Right forelimb (tissue), 1 donor: ENCODE measurements around the gene NME4.
"Not testable (repeated sequence)": the region's sequence is repeated elsewhere in the genome, so short reads cannot be mapped to it uniquely, and the experiment has no call there.

Experiments used
- DNase-seq: peaks from one replicate; pipeline ENCODE4 v3.0.0-alpha.2; 2018

The NME4 gene

DNA sequence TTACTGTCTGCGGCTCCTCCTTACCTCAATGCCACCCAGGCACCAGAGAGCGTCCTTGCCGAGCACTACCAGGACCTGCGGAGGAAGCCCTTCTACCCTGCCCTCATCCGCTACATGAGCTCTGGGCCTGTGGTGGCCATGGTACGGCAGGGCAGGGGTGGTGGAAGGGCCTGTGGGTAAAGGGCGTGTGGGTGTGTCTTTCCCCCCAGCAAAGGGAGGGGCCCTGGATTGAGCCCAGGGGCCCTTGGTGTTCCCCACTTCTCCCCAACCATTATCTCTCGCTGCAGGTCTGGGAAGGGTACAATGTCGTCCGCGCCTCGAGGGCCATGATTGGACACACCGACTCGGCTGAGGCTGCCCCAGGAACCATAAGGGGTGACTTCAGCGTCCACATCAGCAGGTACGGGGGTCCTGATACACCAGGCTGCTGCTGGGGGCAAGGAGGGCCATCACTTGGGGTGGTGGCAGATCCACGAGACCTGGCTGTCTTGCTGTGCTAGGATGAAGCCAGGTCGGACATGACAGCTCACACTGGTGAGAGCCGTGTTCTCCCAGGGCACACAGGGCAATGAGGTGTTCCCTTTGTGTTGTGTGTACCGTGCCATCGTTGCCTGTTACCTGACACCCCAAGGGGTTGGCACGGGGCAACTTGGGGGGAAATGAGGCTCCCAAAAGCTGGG, 2.5 kb downstream of the NME4 start:
- no peak for DNase-seq

DNA sequence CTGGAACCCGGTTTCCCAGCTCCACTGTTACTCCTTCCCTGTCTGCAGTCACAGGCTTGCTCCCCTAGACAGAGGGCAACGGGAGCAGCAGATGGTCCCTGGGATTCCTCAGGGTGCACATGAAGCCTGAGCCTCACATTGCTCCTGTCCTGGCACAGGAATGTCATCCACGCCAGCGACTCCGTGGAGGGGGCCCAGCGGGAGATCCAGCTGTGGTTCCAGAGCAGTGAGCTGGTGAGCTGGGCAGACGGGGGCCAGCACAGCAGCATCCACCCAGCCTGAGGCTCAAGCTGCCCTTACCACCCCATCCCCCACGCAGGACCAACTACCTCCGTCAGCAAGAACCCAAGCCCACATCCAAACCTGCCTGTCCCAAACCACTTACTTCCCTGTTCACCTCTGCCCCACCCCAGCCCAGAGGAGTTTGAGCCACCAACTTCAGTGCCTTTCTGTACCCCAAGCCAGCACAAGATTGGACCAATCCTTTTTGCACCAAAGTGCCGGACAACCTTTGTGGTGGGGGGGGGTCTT, 3.1 kb downstream of the NME4 start:
- no peak for DNase-seq

DNA sequence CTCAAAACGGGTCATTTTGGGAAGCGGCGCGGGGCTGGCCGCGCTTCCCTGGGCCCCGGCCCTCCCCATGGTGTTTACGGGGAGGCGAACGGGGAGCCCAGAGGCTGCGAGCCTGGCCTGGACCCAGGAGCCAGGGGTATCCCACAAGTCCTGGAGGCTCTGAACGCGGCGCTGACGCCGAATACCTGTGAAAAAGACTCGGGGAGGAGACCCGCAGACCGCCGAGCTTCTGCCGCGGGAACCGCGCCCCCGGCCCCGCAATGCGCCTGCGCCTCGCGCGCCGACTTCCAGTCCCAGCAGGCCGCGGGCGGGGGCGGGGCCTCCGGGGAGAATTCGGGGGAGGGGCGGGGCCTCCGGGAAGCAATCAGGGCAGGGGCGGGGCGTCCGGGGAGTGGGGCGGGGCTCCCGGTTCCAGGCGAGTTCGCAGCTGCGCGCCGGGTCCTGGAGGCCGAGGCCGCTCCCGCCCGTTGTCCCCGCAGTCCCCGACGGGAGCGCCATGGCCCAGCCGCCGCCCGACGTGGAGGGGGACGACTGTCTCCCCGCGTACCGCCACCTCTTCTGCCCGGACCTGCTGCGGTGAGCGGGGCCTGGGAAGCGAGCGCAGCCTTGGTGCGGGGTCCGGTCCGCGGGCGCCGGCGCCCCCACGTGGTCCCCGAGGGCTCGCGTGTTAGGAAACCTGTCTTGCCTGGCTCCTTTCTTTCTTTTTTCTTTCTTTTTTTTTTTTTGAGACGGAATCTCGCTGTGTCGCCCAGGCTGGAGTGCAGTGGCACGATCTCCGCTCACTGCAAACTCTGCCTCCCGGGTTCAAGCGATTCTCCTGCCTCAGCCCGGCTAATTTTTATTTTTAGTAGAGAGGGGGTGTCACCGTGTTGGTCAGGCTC, 4.7 kb downstream of the NME4 start, which contains the start of gene DECR2:
TSS of gene DECR2 (plus strand) at position 418 of the 881 bp plus-strand sequence. CDS start at position 497, 79 bp downstream.
- peak; percentile 100 for DNase-seq

DNA sequence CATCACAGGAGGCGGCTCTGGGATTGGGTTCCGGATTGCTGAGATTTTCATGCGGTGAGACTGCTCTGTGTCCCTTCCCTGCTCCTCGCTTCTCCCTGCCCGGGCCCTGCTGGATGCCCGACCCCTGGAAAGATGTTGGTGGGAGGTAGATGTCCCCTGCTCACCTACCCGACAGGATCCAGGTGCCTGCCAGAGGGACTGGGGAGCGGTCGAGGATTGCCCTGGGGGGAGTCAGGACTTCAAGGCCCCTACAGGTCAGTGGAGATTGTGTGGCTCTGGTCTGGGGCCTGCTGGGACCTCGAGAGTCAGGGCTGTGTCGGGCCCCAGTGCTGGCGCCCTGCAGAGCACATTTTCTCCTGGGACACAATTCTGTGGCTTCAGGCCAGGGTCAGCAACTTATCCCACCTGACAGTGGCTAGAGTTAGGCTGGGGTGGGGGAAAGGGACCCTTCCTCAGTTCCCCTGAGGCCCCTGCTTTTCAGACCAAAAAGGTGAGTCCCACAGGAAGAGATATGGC, 8.0 kb downstream of the NME4 start:
- no peak for DNase-seq

DNA sequence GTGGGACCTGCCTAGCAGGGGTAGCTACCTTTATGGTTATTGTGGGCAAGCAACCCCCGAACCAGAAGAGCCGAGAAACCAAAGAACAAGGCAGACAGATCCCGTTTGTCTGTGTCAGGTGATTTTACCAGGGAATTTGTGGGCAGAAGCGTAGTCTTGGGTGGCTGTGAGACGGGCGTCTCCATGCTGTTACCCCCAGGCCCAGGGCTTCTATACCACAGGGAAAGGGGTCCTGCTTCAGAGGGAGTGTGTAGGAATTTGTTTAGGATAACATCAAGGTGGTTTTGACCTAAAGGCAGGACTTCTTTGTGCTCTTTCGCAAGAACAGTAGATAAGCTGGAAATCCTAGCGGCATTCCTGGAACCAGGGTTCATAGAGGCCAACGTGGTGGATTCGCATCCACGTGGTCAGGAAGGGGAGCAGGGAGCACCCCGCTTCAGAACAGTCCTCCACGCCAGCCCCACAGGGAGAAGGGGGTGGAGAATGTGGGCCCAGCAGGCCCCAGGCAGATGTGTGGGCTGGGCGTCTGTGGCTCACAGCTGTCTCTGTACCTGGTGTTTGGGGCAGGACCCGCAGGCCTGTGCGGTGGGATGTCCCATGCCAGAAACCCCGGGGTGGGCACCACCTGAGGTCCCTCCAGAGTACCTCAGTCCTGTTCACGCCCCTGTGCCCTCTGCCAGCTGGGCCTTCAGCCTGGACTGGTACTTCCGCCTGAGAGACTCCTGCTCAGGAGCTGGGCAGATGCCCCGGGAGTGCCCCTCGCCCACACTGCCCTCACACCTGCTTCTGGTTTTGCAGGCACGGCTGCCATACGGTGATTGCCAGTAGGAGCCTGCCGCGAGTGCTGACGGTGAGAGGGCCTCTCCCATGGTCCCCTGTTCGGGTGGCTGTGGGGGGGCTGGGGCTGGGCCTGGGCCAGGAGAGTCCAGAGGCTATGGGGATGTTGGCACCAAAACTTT, 8.8 kb downstream of the NME4 start:
- DNase-seq = no peak

DNA sequence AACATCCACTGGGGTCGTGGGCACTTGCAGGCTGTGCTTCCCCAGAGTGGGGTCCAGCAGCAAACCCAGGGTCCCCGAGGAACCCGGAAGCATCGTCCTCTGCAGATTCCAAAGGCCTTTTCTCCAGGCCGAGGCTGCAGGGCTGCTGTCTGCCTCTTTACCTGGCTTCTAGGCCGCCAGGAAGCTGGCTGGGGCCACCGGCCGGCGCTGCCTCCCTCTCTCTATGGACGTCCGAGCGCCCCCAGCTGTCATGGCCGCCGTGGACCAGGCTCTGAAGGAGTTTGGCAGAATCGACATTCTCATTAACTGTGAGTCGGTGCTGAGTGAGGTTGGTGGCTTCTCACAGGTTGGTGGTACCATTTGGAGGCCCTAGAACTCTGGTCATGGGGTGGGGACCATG, 10.3 kb downstream of the NME4 start:
- DNase-seq = no peak

DNA sequence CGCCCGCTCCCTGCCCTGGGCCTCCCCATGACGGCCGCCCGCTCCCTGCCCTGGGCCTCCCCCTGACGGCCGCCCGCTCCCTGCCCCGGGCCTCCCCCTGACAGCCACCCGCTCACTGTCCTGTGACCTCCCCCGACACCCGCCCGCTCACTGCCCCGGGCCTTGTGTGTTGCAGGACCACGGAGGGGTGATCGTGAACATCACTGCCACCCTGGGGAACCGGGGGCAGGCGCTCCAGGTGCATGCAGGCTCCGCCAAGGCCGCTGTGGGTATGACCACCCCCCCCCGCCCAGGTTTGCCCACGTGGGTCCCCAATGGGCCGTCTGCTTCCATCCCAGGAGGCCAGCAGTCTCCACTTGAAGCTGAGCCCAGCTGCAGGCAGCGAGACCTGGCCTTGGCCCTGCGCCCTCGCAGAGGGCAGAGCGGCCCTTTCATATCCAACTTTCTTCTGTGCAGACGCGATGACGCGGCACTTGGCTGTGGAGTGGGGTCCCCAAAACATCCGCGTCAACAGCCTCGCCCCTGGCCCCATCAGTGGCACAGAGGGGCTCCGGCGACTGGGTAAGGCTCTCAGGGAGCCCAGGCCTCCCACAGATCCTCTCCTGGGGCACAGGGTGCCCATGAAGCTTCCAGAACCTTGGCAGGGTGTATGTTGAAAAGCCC, 13.6 kb downstream of the NME4 start:
- DNase-seq = no peak

DNA sequence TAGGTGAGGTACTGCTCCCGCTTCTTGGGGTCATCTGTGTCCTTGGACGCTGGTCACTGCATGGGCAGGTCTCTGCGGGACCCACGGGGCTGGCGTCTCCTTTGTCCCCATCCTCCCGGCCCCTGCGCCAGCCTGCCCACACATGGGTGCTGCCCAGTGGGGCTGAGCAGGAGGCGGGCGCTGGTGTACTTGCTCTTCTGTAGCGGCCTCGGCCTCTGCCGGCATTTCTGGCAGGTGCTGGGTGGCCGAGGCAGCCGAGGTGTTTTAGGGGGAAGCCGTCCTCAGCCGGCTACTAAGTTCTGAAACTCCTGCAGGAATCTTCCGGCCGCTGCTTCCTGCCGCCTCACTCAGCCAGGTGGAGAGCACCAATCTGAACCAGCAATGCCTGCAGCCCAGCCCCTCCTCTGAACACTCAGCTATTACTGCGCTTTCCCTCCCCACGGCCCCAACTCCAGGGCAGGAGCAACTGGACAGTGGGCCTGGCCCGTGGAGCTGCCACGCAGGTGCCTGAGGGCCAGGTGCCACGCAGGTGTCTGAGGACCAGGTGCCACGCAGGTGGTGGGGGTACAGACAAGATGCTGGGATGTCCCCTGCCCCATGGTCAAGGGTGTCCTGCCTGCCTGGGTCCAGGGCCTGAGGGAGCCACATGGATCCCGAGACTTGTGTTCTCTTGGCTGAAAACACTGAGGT, 14.7 kb downstream of the NME4 start:
- no peak for DNase-seq

DNA sequence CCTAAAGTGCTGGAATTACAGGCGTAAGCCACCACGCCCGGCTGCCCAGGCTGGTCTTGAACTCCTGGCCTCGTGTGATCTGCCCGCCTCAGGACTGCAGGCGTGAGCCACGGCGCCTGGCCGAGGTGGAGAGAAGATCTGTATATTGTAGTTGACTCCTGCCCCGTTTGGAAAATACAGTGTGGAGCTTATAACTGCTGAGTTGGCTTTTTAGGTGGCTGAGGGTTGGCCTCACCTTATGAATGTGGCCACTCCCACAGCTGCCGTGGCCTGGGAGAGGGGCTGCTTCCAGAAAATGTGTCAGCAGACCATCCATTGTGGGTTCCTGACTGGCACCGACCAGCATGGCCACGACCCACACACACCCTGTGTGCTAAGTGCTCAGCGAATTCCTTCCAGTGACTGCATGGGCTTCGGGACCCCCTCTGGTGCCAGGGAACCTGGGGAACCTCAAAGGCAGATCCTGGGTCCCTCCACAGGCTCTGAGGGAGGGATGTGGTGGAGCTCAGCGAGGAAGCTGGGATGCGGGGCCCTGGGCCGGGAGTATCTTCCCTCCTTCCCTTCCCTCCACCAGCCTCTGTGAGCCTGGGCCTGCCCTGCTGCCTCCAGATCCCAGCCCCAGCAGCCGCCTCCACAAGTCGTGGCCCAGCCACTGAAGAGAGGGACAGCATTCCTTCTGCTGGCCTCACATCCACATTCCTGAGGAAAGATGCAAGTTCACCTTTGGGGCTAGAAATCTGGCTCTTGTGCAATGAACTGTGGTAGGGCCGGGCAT, 17.6 kb downstream of the NME4 start:
- no peak for DNase-seq

DNA sequence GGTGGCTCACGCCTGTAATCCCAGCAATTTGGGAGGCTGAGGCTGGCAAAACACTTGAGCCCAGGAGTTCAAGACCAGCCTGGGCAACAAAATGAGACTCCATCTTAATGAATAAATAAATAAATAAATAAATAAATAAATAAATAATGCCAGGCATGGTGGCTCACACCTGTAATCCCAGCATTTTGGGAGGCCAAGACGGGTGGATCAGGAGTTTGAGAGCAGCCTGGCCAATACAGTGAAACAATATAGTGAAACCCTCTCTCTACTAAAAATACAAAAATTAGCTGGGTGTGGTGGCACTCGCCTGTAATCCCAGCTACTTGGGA, 18.1 kb downstream of the NME4 start:
- DNase-seq = not testable (repeated sequence)

DNA sequence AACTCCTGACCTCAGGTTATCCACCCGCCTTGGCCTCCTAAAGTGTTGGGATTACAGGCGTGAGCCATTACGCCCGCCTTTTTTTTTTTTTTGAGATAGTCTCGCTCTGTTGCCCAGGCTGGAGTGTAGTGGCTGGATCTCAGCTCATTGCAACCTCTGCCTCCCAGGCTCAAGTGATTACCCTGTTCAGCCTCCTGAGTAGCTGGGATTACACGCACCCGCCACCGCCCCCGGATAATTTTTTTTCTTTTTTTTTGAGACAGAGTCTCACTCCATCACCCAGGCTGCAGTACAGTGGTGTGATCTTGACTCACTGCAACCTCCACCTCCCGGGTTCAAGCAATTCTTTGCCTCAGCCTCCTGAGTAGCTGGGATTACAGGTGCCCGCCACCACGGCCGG, 25.2 kb downstream of the NME4 start:
- DNase-seq = not testable (repeated sequence)

DNA sequence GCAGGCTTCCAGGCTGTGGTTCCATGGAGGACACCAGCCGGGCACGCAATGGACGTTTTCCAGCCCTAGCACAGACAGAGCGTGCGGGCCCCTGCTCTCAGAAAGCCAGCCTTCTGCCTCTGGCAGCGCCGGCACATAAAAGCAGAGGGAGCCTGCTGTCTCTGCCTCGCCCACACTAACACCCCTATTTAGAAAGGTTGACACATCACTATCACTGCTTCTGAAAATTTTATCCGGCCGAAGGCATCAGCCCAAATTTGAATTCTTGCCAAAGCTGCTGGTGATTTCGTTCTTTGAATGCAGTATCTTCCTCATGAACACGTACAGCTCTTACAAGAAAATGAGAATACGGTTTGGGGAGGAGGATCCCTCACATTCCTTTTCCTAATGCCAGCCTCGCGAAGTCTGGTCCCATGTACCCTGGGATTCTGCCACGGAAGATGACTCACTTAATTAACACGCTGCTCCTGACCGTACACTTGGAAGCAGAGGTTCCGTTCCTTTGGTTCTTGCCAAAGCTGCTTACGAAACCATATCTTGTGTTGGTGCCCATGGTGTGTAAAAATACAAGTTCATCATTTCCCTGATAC, 27.1 kb downstream of the NME4 start:
- no peak for DNase-seq

DNA sequence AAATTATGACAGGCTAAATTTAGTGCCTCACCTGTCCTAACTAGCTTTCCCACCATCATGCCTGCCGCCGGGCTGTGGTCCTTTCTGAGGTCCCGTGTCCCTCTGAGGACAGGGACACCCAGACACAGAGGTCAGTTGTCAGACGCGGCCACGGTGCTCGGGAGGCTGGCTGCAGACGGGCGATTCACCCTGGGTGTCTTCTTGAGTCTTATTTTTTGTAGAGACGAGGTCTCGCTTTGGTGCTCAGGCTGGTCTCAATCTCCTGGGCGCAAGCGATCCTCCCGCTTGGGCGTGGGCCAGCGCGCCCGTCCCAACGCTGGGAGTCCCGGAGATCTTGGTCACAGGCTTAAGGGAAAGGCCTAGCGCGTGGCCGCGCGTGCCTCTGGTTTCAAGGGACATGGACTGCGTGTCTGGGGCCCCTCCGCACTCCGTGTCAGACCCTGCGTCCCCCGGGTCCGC, 27.7 kb downstream of the NME4 start:
- DNase-seq = no peak

DNA sequence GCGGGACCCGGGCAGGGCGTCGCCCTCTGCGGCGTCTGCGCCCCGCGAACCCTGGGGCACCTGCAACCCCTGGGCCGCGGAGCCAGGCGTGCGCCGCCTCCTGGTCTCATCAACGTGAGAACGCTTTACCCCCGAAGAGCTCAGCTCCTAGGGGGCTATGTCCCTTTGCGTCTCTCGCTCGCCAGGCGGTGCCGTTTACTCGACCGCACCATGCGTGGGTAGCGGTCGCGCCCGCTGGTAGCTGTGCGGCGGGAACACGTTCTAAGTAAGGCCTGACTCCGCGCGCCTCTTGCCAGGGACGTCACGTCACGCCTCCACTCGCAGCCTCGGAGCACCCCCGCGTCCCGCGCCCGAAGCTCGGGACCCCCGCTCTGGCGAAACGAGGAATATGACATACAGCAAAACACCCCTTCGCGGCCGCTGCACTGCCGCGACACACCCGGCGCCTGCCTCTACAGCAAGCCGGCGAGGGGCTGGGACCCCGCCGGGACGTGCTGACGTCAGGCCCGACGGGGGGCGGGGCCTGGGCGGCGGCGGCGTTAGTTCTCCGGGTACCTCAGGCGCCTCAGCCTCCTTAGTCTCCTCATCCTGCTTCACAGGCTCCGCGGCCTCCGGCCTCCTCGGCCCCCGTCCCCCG, 28.2 kb downstream of the NME4 start, which contains the start of gene RAB11FIP3:
TSS of gene RAB11FIP3 (plus strand) at position 568 of the 637 bp plus-strand sequence. CDS start 358 bp downstream, outside the sequence.
- DNase-seq = peak; percentile 91

DNA sequence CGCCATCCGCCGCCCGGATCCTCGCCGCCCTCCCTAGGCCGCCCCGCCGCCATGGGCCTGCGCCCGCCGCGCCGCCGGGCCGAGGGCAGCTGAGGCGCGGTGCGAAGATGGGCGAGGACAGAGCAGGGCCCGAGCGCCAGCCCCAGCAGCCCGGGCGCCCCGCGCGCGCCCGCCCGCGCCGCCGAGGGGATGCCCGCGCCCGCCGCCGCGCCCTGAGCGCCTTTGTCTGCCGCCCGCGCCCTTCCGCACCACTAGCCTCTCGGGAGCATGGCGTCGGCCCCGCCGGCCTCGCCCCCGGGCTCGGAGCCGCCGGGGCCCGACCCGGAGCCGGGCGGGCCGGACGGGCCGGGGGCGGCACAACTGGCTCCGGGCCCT, 28.7 kb downstream of the NME4 start:
- no peak for DNase-seq

DNA sequence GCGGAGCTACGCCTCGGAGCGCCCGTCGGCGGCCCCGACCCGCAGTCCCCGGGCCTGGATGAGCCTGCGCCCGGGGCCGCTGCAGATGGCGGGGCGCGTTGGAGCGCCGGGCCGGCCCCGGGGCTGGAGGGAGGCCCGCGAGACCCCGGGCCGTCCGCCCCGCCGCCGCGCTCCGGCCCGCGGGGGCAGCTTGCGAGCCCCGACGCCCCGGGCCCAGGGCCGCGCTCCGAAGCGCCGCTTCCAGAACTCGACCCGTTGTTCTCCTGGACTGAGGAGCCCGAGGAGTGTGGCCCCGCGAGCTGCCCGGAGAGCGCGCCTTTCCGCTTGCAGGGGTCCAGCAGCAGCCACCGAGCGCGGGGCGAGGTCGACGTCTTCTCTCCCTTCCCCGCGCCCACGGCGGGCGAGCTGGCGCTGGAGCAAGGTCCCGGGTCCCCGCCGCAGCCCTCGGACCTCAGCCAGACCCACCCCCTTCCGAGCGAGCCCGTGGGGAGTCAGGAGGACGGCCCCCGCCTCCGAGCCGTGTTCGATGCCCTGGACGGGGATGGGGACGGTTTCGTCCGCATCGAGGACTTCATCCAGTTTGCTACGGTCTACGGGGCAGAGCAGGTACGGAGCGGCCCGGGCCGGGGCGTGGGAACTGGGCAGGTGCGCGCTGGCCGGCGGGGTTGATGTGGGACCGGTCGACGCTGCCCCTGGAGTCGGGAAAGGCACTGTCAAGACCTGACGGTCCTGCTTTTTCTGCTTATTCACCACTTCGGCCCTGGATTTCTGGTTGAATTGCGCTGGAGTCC, 29.3 kb downstream of the NME4 start:
- no peak for DNase-seq

DNA sequence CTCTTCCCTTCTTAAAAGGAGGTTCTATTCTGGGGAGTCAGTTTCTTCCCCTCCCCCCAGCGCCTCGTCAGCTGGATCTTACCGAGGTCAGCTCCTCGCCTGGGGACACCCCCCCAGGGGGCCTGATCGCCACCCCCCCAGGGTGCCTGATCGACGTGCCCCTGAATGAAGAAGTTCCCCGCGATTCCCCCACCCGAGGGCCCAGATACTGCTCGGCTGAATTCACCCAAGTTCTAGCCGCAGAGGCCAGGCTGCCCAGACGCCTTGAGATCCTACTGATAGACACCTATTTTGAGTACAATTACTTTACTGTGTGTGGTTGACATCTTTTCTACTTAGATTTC, 29.9 kb downstream of the NME4 start:
- DNase-seq = no peak

DNA sequence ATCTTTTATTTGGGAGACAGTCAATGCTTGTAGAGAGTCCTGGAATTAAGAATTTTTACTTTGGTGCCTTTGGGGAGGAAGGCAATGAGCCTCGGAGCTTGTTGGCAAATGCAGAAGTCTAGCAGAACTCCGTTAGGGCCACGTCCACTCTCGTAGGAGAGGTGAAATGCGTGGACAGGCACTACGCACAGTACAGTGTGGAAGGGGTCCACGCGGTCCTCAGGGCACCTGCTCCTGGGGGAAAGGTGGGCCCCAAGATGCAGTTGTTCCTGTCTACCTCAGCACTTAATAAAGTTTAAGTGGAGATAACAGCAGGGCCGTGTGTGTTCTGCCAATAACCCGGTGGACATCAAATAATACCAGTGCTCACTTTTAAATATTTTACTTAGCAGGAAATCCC, 30.3 kb downstream of the NME4 start:
- no peak for DNase-seq

DNA sequence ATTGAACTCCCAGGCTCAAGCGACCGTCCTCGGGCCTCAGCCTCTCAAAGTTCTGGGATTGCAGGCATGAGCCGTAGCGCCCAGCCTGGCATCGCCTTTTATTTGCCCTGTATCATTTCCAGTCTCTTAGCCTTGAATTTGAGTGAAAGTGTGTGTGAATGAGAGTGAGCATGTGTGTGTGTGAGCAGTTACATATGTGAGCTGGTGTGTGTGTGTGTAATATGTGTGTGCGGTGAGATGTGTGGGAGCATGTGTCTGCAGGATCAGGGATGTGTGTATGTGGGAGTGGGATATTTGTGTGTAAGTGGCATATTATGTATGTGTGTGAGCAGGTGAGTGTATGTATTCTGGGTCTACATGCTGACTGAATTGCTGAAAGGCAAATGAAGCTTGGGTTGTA, 33.9 kb downstream of the NME4 start:
- no peak for DNase-seq
